CD4-positive, alpha-beta T cell treated with Interleukin-2 at 100 ng/mL for 4 hours (primary cell): ENCODE measurements around the gene ERICH4.
"Not testable (repeated sequence)": the region's sequence is repeated elsewhere in the genome, so short reads cannot be mapped to it uniquely, and the experiment has no call there.

Source experiments
- DNase-seq: peaks from one replicate; pipeline ENCODE4 v3.0.0-alpha.2; 2020; ENCODE audit warnings: low spot score

The ERICH4 gene

DNA sequence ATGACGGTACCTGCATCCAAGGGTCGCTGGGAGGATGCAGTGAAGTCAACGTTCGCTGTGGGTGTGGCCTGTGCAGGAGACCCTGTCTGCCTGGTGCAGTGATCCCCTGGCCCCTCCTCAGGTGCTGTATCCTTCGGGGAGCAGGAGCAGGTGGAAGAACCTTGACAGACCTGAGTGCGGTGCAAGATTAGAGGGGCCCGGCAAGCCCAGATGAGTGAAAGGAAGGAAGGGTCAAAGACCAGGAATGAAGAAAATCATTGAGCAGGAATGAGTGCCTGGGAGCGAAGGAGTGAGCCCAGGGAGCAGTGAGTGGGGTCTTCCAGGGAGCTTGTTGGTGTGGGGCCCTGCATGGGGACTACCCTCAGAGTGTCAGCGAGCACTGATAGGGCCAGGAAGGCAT lies 28.5 kb upstream of the ERICH4 start:
- DNase-seq = no peak

DNA sequence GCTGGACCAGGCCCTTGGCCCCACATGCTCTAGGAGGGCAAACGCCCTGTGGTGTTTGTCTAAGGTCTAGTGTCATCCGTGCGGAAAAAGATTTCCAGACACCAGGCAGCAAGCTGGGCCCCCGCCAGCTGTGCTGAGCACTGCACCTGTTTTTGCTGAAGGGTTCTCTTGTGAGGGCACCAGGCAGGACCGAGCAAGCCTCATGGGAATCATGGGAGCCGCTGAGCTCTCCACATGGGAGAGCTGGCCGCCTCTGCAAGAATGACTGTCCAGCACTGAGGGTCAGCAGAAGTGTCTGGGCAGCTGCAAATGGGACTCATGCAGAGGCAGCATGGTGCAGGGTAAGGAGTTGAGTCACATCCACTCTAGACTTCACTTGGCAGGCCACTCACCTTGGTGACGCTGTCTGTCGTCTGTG lies 27.8 kb upstream of the ERICH4 start:
- DNase-seq = no peak

DNA sequence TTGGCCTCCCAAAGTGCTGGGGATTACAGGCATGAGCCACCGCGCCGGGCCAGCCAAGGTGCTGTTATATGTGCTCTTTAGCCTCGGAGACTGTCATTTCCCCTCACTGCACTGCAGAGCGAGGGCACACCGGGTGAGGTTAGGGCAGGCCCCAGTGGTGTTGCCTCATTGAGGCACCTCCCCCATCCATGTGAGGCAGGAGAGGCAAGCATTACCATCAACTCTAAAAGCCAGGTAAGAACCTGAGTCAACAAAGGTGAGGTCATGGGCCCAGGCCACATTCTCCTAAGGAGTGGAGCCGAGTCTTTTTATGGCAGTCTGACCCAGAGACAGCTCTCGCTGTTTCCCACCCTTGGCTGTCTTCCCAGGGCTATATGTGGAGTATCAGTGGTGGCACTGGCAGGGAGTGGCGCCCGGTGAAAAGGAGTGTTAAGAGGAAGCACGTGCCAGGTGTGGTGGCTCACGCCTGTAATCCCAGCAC lies 26.7 kb upstream of the ERICH4 start:
- DNase-seq = no peak

DNA sequence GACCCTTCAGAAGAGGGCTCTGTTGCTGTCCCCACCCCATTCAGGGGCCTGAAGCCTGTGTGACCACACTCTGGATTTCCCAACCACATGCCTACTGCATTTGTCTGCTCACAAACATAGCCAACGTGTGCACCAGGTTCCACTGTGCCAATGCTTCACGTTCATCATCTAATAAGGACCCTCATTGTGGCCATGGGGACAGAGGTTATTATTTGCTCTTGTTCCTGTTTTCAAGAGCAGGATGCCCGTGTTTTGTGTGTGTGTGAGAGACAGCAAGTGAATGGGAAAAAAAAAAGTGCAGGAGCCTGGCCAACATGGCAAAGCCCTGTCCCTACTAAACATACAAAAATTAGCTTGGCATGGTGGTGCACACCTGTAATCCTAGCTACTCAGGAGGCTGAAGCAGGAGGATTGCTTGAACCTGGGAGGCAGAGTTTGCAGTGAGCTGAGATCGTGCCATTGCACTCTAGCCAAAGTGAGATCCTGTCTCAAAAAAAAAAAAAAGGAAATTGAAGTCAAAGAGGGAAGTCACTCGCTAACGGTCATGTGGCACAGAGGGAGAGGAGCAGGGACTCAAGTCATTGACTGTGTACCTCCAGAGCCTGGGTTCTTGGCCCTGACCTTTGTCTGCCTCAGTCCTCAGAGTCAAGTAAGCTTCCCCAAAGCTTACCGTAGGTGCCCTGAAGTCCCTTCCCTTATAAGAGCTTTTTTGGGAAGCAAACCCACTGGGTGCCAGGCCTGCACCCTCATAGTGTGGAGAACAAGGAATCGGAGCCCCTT lies 22.7 kb upstream of the ERICH4 start:
- DNase-seq = no peak

DNA sequence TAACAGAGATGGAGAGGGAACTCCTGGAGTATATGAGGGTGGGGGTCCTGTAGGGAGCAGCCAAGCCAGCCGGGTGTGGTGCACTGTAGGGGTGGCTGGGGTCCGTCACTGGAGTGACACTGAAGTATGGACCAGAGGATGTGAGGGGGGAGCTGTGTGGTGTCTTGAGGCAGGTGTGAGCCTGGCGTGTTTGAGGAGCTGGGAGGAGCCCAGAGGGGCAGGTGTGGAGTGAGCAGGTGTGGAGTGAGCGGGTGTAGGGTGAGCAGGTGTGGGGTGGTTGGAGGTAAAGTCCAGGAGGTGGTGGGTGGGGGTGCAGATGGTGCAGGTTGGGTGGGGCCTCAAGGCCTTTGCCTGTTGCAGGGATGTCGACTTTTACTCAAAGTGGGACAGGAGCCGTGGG lies 21.6 kb upstream of the ERICH4 start:
- no peak for DNase-seq

DNA sequence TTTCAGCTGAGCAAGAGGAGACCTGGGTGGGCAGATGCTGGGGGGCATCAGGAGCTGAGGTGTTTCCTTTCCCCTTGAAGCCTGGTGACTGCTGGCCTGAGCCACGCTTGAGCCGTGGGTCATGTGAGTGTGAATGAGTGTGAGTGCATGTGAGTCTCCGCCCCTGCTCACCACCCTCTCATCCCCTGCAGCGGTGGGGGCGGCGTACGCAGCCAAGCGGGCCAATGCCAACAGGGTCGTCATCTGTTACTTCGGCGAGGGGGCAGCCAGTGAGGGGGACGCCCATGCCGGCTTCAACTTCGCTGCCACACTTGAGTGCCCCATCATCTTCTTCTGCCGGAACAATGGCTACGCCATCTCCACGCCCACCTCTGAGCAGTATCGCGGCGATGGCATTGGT lies 21.0 kb upstream of the ERICH4 start:
- no peak for DNase-seq

DNA sequence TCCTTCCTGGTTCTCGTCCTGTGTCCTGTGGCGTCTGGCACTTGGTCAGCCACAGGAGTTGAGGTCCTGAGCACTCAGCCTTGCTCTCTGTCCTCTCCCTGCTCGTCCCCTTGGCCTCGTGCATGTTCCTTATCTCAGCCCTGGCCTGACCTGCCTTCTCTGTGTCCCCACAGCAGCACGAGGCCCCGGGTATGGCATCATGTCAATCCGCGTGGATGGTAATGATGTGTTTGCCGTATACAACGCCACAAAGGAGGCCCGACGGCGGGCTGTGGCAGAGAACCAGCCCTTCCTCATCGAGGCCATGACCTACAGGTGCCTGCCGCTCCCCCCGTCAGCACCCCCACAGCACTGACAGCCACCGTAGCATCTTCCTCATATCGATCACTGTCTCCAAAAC lies 20.5 kb upstream of the ERICH4 start:
- DNase-seq = no peak

DNA sequence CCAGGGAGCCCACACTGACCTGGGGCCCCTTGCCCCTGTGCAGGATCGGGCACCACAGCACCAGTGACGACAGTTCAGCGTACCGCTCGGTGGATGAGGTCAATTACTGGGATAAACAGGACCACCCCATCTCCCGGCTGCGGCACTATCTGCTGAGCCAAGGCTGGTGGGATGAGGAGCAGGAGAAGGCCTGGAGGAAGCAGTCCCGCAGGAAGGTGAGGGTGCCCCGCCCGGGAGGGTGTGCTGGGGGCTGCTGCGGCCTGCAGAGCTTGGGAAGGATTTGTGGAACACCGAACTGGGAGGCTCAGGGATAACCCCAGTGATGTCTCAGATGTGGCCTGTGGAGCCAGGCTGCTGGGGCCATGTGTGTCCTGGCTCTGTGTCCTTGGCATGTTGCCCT lies 20.0 kb upstream of the ERICH4 start:
- DNase-seq = no peak

DNA sequence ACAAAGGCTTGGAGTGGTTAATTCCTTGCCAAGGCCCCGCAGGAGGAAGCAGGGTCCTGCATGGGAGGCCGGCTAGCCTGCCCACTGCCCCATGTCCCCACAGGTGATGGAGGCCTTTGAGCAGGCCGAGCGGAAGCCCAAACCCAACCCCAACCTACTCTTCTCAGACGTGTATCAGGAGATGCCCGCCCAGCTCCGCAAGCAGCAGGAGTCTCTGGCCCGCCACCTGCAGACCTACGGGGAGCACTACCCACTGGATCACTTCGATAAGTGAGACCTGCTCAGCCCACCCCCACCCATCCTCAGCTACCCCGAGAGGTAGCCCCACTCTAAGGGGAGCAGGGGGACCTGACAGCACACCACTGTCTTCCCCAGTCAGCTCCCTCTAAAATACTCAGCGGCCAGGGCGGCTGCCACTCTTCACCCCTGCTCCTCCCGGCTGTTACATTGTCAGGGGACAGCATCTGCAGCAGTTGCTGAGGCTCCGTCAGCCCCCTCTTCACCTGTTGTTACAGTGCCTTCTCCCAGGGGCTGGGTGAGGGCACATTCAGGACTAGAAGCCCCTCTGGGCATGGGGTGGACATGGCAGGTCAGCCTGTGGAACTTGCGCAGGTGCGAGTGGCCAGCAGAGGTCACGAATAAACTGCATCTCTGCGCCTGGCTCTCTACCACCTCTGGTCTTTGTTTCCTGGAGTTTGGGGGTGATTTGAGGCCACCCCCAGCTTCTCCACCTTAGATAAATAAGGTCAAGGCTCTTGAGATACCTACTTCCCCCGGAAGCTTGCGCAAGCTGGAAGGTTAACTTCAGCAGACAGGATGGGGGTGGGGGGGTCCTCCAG lies 18.4 kb upstream of the ERICH4 start:
- DNase-seq = no peak

DNA sequence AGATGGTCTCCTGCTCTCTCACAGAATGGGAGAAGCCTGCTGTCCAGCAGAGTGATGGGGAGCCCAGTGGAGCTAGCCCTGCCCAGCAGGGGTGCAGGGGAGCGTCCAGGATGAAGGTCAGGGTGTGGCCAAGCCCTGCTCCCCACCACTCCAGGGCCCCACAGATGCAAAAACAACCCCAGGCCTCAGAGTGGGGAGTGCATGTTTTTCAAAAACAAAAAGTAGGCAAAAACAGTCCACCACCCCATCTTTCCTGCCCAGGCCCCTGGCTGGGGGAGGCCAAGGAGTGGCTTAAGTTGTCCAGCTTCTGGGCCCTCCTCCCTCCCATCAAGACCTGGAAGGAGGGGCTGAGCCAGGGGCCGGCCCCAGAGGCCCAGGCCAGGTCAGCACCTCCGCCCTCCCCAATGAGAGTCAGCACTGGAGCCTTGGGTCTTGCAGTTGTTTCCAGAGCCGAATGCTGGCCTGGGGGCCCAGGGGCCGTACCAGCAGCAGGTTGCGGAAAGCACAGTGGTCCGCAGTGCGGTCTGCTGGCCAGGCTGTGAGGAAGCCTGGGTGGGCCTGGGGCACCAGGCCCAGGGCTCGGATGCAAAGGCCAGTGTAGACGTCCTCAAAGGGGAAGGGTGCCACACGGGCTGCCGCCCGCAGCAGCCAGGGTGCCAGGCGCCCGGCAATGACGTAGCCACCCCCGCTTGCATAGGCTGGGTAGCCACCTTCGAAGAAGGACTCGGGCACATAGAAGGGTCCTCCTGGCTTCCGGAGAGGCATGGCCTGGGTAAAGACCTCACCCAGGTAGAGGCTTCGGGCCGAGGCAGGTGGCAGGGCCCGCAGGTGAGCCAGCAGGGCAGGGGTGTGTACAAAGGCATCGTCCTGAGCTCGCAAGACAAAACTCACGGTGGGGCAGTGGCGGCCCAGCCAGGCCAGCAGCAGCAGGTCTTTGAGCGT lies 17.5 kb upstream of the ERICH4 start:
- no peak for DNase-seq

DNA sequence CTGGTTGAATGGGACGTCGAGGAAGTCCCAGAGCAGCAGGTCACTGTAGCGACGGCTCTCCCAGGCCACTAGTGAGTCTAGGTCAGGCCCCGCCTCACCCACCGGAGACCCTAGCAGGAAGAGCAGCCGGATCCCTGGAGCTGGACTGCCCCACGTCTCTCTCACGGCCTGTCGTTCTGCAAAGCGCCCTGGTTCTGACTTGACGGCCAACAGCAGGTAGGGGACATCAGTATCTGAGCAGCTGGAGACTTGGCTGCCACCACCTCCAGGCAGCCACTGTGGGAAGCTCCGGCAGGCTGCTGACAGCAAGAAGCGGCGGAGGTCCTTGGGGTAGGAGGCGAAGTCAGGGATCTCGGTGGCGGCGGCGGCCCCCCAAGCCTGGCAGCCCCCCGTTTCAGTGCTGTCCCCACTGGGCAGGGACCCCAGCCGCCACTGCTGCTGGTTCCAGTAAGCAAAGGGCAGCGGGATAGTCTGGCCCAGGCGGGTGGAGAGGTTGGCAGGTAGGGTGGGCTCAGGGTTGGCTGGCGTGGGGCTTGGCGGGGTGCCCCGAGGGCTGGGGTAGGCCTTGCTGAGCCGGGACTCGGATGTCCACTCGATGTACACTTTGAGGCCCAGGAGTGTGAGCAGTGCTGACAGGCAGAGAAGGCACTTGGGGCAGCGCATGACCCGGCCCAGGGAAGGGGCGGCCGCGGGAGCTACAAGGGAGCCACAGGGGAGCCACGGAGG lies 16.7 kb upstream of the ERICH4 start:
- no peak for DNase-seq

DNA sequence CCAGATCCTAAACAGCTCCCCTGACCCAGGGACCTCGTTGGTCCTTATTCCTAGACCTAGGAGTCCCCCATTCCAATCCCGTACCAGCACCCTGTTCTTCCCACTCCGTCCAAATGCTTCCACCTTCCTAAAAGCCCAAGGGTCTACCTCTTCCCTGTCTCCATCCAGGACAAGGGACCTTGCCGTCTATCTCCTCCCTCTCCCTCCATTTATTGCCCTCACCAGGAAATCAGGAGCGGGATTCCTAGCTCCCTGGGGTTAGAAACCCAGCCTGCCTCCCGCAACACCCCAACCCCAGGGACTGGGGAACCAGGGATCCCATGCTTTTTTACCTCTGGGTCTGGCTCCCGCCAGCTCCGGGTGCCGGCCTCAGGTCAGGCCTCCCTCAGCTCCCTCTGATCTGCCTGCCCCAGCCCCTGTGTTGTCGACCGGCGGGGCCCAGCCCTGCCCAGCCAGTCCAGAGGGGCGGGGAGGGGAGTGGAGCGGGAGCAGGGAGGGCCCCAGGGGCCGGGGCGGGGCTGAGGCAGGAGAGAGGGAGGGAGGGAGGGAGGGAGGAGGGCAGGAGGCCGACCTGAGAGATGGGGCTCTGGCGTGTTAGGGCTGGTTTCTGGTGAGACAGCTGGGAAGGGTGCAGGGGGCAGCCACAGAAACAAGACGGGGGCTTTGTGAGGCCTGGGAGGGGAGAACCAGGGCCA lies 15.9 kb upstream of the ERICH4 start, which contains the start of gene B3GNT8:
Gene B3GNT8 (minus strand): TSS at position 423 of the 695 bp plus-strand sequence. CDS start 596 bp downstream, outside the sequence.
- DNase-seq = peak; percentile 39

DNA sequence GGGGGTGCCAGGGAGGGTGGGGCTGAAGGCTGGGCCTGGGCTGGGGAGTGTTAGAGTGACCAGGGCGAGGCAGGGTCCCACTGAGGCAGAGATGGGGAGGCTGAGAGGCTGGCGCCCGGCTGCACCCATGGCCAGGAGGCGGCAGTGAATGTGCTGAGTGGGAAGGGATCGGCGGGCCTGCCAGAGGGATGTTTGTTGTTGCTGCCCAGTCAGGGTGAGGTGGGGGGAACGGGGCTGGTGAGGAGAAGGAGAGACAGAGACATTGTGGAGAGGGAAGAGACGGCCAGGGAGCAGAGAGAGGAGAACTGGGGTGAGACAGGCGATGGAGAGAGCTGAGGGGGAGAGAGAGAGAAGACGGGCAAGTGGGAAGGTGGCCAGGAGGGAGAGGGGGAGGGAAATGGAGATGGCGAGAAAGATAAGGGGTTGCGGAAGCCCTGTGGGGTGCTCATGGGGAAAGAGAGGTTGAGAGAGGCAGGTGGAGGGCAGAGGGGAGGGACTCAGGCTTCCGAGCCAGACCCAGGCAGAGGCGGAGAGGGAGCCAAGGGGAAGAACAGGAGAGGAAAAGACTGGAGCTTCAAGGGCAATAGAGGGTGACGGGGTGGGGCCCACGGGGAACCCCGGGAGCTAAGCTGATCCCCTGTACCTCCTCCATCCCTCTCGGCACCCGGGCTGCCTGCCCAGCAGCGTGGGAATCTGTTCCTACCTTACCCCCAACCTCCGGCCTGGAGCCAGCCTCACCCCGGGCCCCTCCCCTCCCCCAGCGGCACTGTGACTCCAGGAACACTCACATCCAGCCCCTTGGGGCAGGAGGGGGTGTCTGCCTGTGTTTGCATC lies 15.1 kb upstream of the ERICH4 start:
- DNase-seq = peak; percentile 50

DNA sequence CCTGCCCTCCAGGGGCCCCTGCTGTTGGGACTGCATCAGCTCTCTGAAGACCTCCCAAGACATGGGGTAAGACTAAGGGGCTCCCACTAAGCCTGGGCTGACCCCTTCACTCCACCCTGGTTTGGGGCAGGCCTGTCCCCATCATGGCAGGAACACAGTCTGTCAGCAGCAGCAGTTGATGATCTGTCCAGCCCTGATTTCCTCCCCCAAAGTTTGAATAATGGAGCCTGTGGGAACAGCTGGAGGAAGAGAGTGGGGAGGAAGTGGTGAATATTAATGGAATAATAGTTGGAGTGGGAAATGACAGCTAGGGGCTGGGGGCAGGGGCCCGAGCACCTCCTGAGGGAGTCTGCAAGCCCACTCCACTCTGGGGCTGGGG lies 14.5 kb upstream of the ERICH4 start:
- no peak for DNase-seq

DNA sequence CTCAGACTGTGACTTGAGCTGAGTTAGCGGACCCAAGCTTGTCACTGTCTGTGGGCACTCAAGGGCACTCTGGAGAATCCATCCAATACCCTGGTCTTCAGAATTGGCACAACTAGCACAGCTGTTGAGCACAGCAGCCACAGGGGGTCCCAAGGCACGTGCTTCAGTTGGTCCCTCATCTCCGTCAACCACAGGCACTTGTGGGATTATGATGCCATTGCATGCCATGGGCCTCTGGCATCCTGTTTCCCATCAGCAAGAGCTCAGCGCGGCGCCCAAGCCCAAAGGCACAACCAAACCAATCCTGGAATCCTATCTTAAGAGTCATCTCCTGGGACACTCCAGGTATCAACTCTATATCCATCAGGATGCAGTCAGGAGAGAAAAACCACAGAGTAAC lies 12.0 kb upstream of the ERICH4 start:
- DNase-seq = no peak

DNA sequence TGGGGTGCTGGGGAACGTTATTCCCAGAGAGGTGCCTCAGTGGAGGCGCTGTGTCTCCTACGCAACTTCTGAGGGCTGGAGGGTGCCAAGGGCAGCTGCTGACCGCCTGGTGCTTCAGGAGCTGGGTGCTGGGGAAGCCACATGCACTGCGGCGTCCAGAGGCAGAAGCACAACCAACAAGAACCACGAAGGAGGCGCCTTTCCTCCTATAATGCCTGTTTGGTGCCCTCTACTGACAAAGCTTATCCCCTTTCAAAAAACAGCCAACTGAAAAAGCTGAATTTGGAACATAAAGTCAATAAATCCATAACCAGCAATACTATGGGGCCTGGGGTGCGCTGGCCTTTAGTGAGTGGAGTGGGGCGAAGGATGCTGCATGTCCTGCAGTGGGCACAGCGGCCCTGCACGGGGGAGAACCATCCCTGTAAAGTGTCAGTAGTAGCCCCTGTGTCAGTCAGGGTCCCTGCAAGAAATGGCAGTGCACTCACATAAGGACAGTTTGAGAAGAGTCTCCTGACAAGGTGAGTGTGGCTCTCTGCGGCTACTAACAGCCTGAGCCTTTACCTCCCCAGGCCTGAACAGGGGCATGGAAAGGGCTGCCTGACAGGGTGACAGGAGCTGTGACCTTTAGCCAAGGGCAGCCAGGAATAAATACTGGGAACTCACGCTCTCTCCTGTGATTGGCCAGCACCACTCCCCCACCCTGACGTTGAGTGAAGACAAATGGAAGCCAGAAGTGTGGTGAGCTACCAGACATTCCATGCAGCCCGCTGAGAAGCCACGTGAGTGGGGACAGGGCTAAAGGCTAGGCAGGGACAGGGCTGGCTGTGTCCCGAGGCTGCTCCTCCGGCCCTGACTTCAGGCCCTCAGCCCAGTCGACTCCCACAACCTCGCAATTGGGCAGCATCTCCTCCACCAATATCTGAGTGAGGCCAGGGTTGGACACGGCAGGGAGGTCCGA lies 11.2 kb upstream of the ERICH4 start:
- peak; percentile 18 for DNase-seq

DNA sequence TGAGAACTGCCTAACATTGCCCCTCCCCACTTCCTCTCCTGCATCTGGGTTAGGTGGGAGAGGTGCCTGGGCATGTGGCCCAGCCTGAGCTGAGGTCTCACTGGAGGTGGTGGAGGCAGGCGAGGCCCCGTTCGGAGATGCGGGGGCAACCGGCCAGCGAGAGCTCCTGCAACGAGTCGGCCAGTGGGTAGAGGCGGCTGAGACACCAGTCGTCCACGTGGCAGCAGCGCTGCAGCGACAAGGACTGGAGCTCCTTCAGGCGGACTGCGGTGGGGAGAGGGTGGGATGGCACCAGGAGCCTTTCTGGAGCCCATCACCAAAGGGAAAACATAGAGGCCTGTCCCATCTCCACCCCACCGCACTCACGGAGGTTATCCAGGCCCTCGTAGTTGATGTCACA lies 9.8 kb upstream of the ERICH4 start:
- no peak for DNase-seq

DNA sequence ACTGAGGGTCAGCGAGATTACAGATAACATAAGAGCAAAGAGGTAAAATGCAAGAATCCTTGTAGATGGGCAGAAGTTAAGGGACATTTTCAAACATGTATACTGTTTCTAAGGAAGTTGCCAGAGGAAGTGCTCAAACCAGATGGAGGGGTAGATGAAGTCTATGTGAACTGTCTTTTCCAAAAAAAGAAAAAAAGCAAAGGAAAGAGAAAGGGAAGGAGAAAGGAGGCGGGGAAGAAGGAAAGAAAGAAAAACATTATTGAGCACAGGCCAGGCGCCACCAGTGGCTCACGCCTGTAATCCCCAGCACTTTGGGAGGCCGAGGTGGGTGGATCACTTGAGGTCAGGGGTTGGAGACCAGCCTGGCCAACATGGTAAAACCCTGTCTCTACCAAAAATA lies 8.5 kb upstream of the ERICH4 start:
- DNase-seq = no peak

DNA sequence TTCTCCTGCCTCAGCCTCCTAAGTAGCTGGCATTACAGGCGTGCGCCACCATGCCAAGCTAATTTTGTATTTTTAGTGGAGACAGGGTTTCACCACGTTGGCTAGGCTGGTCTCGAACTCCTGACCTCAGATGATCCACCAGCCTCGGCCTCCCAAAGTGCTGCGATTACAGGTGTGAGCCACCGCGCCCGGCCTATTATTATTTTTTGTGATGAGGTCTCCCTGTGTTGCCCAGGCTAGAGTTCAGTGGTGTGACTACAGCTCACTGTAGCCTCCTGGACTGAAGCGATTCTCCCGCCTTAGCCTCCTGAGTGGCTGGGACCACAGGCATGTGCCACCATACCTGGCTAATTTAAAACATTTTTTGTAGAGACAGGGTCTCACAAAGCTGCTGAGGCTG lies 7.6 kb upstream of the ERICH4 start:
- not testable (repeated sequence) for DNase-seq
